CD14-positive monocyte (primary cell): ENCODE data around the gene ENDOV. TPM values are rescaled to one million over a fixed set of nuclear protein-coding genes. Genes with fewer than 3 reads are reported as not detected.

Experiments
- DNase-seq, 3 donors: peaks; one replicate each; pipeline ENCODE4 v3.0.0-alpha.2; 2011 to 2022
- H2AFZ ChIP-seq: 2 replicates; pipeline ENCODE4 v1.6.0; 2012; ENCODE audit warnings: mild to moderate bottlenecking, low read depth, low read length, inconsistent platforms; ENCODE audit not compliant: insufficient read depth, poor library complexity, severe bottlenecking
- H3K27ac ChIP-seq, 2 donors: 1 replicate in 1 of 2; 2 replicates in 1 of 2; pipeline ENCODE4 v1.5.1; 2012 to 2013; ENCODE audit warnings: low read length in 2 of 2, control low read depth in 1 of 2, inconsistent platforms in 1 of 2, low read depth in 1 of 2, mild to moderate bottlenecking in 1 of 2
- H3K27me3 ChIP-seq, 2 donors: one replicate each; pipeline versions ENCODE4 v1.6.0 to v1.6.1; 2011 to 2013; ENCODE audit warnings: low read length in 2 of 2; ENCODE audit not compliant: control insufficient read depth in 2 of 2, insufficient read depth in 2 of 2
- H3K36me3 ChIP-seq, 2 donors: replicated peaks in 1 of 2; 1 replicate in 1 of 2; 2 replicates in 1 of 2; pipeline versions ENCODE4 v1.5.1 to v1.6.1; 2012 to 2013; ENCODE audit warnings: low read length in 2 of 2, control low read depth in 1 of 2, inconsistent platforms in 1 of 2, mild to moderate bottlenecking in 1 of 2; ENCODE audit not compliant: insufficient read depth in 2 of 2, control insufficient read depth in 1 of 2
- H3K4me1 ChIP-seq, 2 donors: 1 replicate in 1 of 2; 2 replicates in 1 of 2; pipeline versions ENCODE4 v1.5.1 to v1.6.1; 2012 to 2013; ENCODE audit warnings: low read length in 2 of 2, control low read depth in 1 of 2, inconsistent platforms in 1 of 2, mild to moderate bottlenecking in 1 of 2, moderate library complexity in 1 of 2; ENCODE audit not compliant: insufficient read depth in 2 of 2, control insufficient read depth in 1 of 2
- H3K4me2 ChIP-seq: replicated peaks from 2 replicates; pipeline ENCODE3; 2012; ENCODE audit warnings: low read length, moderate library complexity, mild to moderate bottlenecking; ENCODE audit not compliant: poor library complexity, severe bottlenecking; ENCODE audit errors: extremely low read depth
- H3K4me3 ChIP-seq, 3 experiments: fragments of 200-600 bp in 1 of 3; sonication (generic) in 1 of 3; replicated peaks in 1 of 3; 1 replicate in 2 of 3; 2 replicates in 1 of 3; pipeline ENCODE4 v1.5.1; 2011 to 2013; ENCODE audit warnings: low read length in 3 of 3, mild to moderate bottlenecking in 3 of 3, control low read depth in 2 of 3, low read depth in 2 of 3, inconsistent platforms in 1 of 3, moderate library complexity in 1 of 3
- H3K79me2 ChIP-seq: 2 replicates; pipeline ENCODE4 v1.6.0; 2012; ENCODE audit warnings: mild to moderate bottlenecking, control low read depth, inconsistent platforms, low read length, moderate library complexity; ENCODE audit not compliant: insufficient read depth
- H3K9ac ChIP-seq: 2 replicates; pipeline ENCODE4 v1.6.0; 2017; ENCODE audit warnings: low read length, mild to moderate bottlenecking; ENCODE audit not compliant: insufficient read depth, poor library complexity, severe bottlenecking
- H3K9me3 ChIP-seq, 2 donors: replicated peaks in 1 of 2; 1 replicate in 1 of 2; 2 replicates in 1 of 2; pipeline versions ENCODE4 v1.5.1 to v1.6.1; 2012 to 2013; ENCODE audit warnings: low read length in 2 of 2, control low read depth in 1 of 2; ENCODE audit not compliant: control insufficient read depth in 1 of 2, insufficient read depth in 1 of 2
- H4K20me1 ChIP-seq: 2 replicates; pipeline ENCODE4 v1.6.0; 2012; ENCODE audit warnings: mild to moderate bottlenecking, low read length, control low read depth, moderate library complexity; ENCODE audit not compliant: insufficient read depth
- H3K27ac Mint-ChIP-seq, 7 donors: one replicate each; pipeline ENCODE4 v1.8.0; 2020; ENCODE audit warnings: mild to moderate bottlenecking in 7 of 7, mixed read lengths in 7 of 7, moderate library complexity in 6 of 7, inconsistent platforms in 2 of 7
- H3K27me3 Mint-ChIP-seq, 3 donors: one replicate each; pipeline ENCODE4 v1.8.0; 2021 to 2022; ENCODE audit warnings: low read depth in 3 of 3, mild to moderate bottlenecking in 3 of 3, mixed read lengths in 3 of 3, moderate library complexity in 3 of 3, inconsistent platforms in 1 of 3
- H3K36me3 Mint-ChIP-seq, 2 donors: one replicate each; pipeline ENCODE4 v1.8.0; 2020; ENCODE audit warnings: mixed read lengths in 2 of 2, inconsistent platforms in 1 of 2, mild to moderate bottlenecking in 1 of 2
- H3K4me1 Mint-ChIP-seq: one replicate; pipeline ENCODE4 v1.8.0; 2020; ENCODE audit warnings: mild to moderate bottlenecking, mixed read lengths
- H3K4me3 Mint-ChIP-seq, 2 donors: one replicate each; pipeline ENCODE4 v1.8.0; 2020; ENCODE audit warnings: mild to moderate bottlenecking in 2 of 2, mixed read lengths in 2 of 2, moderate library complexity in 1 of 2
- H3K9me3 Mint-ChIP-seq, 7 donors: one replicate each; pipeline ENCODE4 v1.8.0; 2020 to 2022; ENCODE audit warnings: mixed read lengths in 7 of 7, mild to moderate bottlenecking in 6 of 7, moderate library complexity in 6 of 7, inconsistent platforms in 2 of 7
- WGBS: methylation state at CpG from one replicate; pipeline ENCODE4 v1.1.5; 2013; ENCODE audit warnings: missing lambda C conversion rate; ENCODE audit not compliant: insufficient coverage; 5-methylcytosine and 5-hydroxymethylcytosine counted together
- intact Hi-C, 2 donors: fragments of 100-400 bp; cut with micrococcal nuclease; formaldehyde crosslinking; loops; one replicate each; pipeline versions ENCODE4 v1.15.0 to v1.15.1; 2023
- polyA plus RNA-seq, 3 donors: library from polyadenylated mRNA; depleted of rRNA in 1 of 3; unstranded in 2 of 3; stranded (reverse) in 1 of 3; fragments of 300-500 nt in 2 of 3; fragments of >200 nt in 1 of 3; fragmentation: Illumina TruSeq in 2 of 3; gene quantifications; 1 replicate in 2 of 3; 2 replicates in 1 of 3; pipeline ENCODE4 v1.2.3, GENCODE V29; 2012 to 2021
- TF ChIP-seq, protein P1 (sequence below): fragments of 200-600 bp; IDR thresholded peaks from one replicate; pipeline ENCODE4 v1.8.0; 2022; ENCODE audit warnings: antibody characterized with exemption, mild to moderate bottlenecking

The ENDOV gene
- polyA plus RNA-seq, 3 donors: 10.4 to 15.7 (median 13.3) TPM

DNA sequence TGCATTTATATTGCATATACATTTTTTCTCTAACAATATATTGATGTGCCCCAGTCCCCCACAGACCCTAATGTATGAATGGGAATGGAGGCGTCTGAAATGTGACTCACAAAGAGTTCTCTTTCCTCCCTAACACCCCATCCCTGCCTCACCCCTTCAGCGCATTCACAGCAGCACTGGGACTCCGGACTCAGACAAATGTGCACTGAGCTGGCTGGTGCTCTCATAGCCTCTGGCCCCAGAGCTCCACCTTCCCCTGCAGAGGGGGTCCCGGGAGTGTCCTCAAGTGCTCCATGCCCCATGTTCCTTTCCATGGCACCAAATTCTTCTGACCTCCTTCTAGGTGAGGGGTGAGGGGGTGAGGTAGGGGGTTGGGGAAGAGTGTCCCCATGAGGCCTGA lies 40.8 kb downstream of the ENDOV start:
- no peak for DNase-seq
- no peaks in the 10 kb centered on the region for H3K36me3 ChIP-seq
- no peaks in the 10 kb centered on the region for H4K20me1 ChIP-seq
- H3K36me3 Mint-ChIP-seq: no peaks in the 10 kb centered on the region
- 76% methylated on average over 2 of the region's 4 CpGs for WGBS
- H3K79me2 ChIP-seq: no peaks in the 10 kb centered on the region
- intact Hi-C loops: loop anchor here in 1 of 2 donors (2.0 kb wide), 1 partner anchor 41 kb away; the partner anchor contains the start of gene ENDOV
- peaks cover 0 to 2% of the 10 kb centered on the region in 2 donors for H3K27me3 ChIP-seq
- H3K4me1 ChIP-seq: peaks cover 23 to 35% of the 10 kb centered on the region in 2 donors
- H3K4me1 Mint-ChIP-seq: peaks cover 28% of the 10 kb centered on the region
- peak overlapping the region in 2 of 7 donors; percentile 45 to 66 for H3K27ac Mint-ChIP-seq
- H3K4me2 ChIP-seq: peak overlapping the region; percentile 94
- TF ChIP-seq, protein P1, sequence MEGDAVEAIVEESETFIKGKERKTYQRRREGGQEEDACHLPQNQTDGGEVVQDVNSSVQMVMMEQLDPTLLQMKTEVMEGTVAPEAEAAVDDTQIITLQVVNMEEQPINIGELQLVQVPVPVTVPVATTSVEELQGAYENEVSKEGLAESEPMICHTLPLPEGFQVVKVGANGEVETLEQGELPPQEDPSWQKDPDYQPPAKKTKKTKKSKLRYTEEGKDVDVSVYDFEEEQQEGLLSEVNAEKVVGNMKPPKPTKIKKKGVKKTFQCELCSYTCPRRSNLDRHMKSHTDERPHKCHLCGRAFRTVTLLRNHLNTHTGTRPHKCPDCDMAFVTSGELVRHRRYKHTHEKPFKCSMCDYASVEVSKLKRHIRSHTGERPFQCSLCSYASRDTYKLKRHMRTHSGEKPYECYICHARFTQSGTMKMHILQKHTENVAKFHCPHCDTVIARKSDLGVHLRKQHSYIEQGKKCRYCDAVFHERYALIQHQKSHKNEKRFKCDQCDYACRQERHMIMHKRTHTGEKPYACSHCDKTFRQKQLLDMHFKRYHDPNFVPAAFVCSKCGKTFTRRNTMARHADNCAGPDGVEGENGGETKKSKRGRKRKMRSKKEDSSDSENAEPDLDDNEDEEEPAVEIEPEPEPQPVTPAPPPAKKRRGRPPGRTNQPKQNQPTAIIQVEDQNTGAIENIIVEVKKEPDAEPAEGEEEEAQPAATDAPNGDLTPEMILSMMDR: no peak
- H3K27ac ChIP-seq: no peak overlapping the region
- H3K4me3 ChIP-seq: peak overlapping the region in 1 of 3 experiments; percentile 85
- no peak overlapping the region for H2AFZ ChIP-seq
- H3K9ac ChIP-seq: no peak overlapping the region
- peaks cover 2 to 9% (median 6%) of the 10 kb centered on the region in 7 donors for H3K9me3 Mint-ChIP-seq
- H3K4me3 Mint-ChIP-seq: peak overlapping the region; percentile 51 to 94
- no peaks in the 10 kb centered on the region for H3K9me3 ChIP-seq
- peaks cover 13 to 28% (median 22%) of the 10 kb centered on the region in 3 donors for H3K27me3 Mint-ChIP-seq

DNA sequence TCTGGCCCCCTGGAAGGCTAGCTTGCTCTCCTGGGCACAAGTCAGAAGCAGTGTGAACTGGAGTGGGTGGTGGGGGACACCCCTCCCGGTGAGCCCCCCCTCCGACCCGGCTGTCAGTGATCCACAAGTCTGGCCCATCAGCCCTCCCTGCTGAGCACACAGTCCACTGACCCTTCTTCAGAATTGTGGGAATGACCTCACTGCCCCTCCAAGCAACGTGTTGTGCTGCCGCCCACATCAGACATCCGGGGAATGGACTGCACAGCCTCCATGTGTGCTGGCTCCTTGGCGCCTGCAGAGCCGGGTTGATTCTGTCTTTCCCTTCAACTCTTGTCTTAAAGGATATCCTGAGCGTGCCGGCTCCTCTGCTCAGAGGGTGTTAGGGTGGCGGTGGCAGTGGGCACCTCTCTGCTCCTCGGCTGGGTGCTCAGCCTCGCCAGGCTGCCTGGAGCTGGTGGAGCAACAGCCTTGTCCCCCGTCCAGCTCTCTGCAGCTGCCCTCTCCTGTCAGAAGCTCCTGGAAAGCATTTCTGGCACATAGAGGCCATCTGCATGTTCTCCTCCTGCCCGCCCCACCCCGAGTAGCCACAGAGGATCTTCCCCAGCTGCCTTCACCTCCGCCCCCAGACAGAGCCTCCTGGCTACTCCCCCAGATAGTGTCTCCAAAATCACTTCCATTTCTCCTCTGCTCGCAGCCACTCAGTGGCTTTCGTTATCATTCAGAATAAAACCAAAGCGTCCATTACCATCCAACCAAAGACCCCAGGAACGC lies 41.7 kb downstream of the ENDOV start:
- H3K4me3 Mint-ChIP-seq: peak overlapping the region in 1 of 2 donors; percentile 16
- peaks cover 23 to 35% of the 10 kb centered on the region in 2 donors for H3K4me1 ChIP-seq
- H3K4me2 ChIP-seq: no peak overlapping the region
- 87% methylated on average over 14 of the region's 21 CpGs for WGBS
- DNase-seq: no peak
- peaks cover 0 to 7% (median 5%) of the 10 kb centered on the region in 7 donors for H3K9me3 Mint-ChIP-seq
- H3K27me3 Mint-ChIP-seq: peaks cover 20 to 29% (median 26%) of the 10 kb centered on the region in 3 donors
- TF ChIP-seq, protein P1: no peak
- peak overlapping the region; percentile 41 for H2AFZ ChIP-seq
- H3K9me3 ChIP-seq: no peaks in the 10 kb centered on the region
- H3K4me3 ChIP-seq: no peak overlapping the region
- H3K27me3 ChIP-seq: peaks cover 0 to 2% of the 10 kb centered on the region in 2 donors
- H3K4me1 Mint-ChIP-seq: peaks cover 28% of the 10 kb centered on the region
- no peak overlapping the region for H3K9ac ChIP-seq
- no peaks in the 10 kb centered on the region for H3K36me3 Mint-ChIP-seq
- no peaks in the 10 kb centered on the region for H3K36me3 ChIP-seq
- H3K27ac ChIP-seq: no peak overlapping the region
- intact Hi-C loops: no loop called here
- H3K79me2 ChIP-seq: no peaks in the 10 kb centered on the region
- H3K27ac Mint-ChIP-seq: peak overlapping the region in 1 of 7 donors; percentile 68
- H4K20me1 ChIP-seq: no peaks in the 10 kb centered on the region
